IMR-90 (cell line): ENCODE measurements around the gene DNAJC3. TPM values are rescaled to one million over a fixed set of nuclear protein-coding genes. Genes with fewer than 3 reads are reported as not detected.

Experiments used
- ATAC-seq: fragments of 200-7000 bp; cut with Tn5 transposase; 2 replicates; pipeline ENCODE4 v1.9.1; 2020; ENCODE audit warnings: low read depth, mild to moderate bottlenecking, moderate library complexity
- BruUV-seq: library from RNA; stranded (reverse); fragments of 400-500 nt; replicated peaks from 2 replicates; lab custom pipeline; 2021; lab: Mats Ljungman, UMichigan
- CTCF ChIA-PET: fragments of 300-600 bp; formaldehyde crosslinking; extraction: SDS; loops from one replicate; lab custom pipeline; 2021; ENCODE audit warnings: antibody characterized with exemption; lab: Yijun Ruan, JAX
- POLR2A ChIA-PET: fragments of 300-600 bp; sonication (Branson Sonifier 250); formaldehyde crosslinking; loops from one replicate; lab custom pipeline; 2022; ENCODE audit warnings: antibody characterized with exemption; ENCODE audit not compliant: unreplicated experiment; lab: Charles Lee
- DNase-seq: peaks from one replicate; pipeline ENCODE4 v3.0.0; 2013
- H2AFZ ChIP-seq: replicated peaks from 2 replicates; pipeline ENCODE3; 2013; ENCODE audit warnings: low read length, mild to moderate bottlenecking; ENCODE audit not compliant: poor library complexity
- H2AK5ac ChIP-seq: 2 replicates; pipeline ENCODE4 v1.6.1; 2013; ENCODE audit warnings: low read depth, low read length, inconsistent platforms
- H2AK9ac ChIP-seq: replicated peaks from 2 replicates; pipeline ENCODE3; 2013; ENCODE audit warnings: mild to moderate bottlenecking, low read depth, low read length, moderate library complexity; ENCODE audit not compliant: poor library complexity
- H2BK120ac ChIP-seq: 2 replicates; pipeline ENCODE4 v1.6.1; 2013; ENCODE audit warnings: low read depth, low read length, inconsistent platforms
- H2BK15ac ChIP-seq: 3 replicates; pipeline ENCODE4 v1.6.1; 2013; ENCODE audit warnings: low read depth, low read length, inconsistent platforms
- H2BK20ac ChIP-seq: 2 replicates; pipeline ENCODE4 v1.6.1; 2013; ENCODE audit warnings: low read depth, mild to moderate bottlenecking, inconsistent platforms, low read length, moderate library complexity
- H2BK5ac ChIP-seq: 2 replicates; pipeline ENCODE4 v1.6.1; 2013; ENCODE audit warnings: mild to moderate bottlenecking, low read depth, low read length, inconsistent platforms; ENCODE audit not compliant: poor library complexity, severe bottlenecking
- H3K14ac ChIP-seq: replicated peaks from 2 replicates; pipeline ENCODE4 v1.6.1; 2013; ENCODE audit warnings: low read depth, low read length, inconsistent platforms
- H3K18ac ChIP-seq: 2 replicates; pipeline ENCODE4 v1.6.1; 2013; ENCODE audit warnings: low read depth, low read length, control low read depth
- H3K23ac ChIP-seq: 2 replicates; pipeline ENCODE4 v1.6.1; 2013; ENCODE audit warnings: low read depth, low read length, inconsistent platforms
- H3K27ac ChIP-seq: 2 replicates; pipeline ENCODE4 v1.5.1; 2013; ENCODE audit warnings: mild to moderate bottlenecking, control low read depth, low read length; ENCODE audit not compliant: insufficient read depth
- H3K27me3 ChIP-seq: 2 replicates; pipeline ENCODE4 v1.6.1; 2013; ENCODE audit warnings: low read length; ENCODE audit not compliant: control insufficient read depth, insufficient read depth
- H3K36me3 ChIP-seq: 2 replicates; pipeline ENCODE4 v1.6.1; 2013; ENCODE audit warnings: low read length, mixed read lengths; ENCODE audit not compliant: control insufficient read depth, insufficient read depth
- H3K4ac ChIP-seq: 2 replicates; pipeline ENCODE4 v1.6.1; 2013; ENCODE audit warnings: low read depth, low read length, inconsistent platforms
- H3K4me1 ChIP-seq: 2 replicates; pipeline ENCODE4 v1.6.1; 2013; ENCODE audit warnings: low read length, mixed read lengths; ENCODE audit not compliant: control insufficient read depth, insufficient read depth
- H3K4me2 ChIP-seq: 2 replicates; pipeline ENCODE4 v1.6.1; 2013; ENCODE audit warnings: low read depth, mild to moderate bottlenecking, control low read depth, low read length, moderate library complexity
- H3K4me3 ChIP-seq: 2 replicates; pipeline ENCODE4 v1.5.1; 2013; ENCODE audit warnings: low read depth, mild to moderate bottlenecking, control low read depth, low read length, moderate library complexity; ENCODE audit not compliant: insufficient read depth
- H3K56ac ChIP-seq: 2 replicates; pipeline ENCODE4 v1.6.1; 2013; ENCODE audit warnings: low read length, inconsistent platforms; ENCODE audit not compliant: insufficient read depth; ENCODE audit errors: extremely low read depth
- H3K79me1 ChIP-seq, 2 experiments: 2 replicates each; pipeline ENCODE4 v1.6.1; 2013; ENCODE audit warnings: low read length in 2 of 2, inconsistent platforms in 1 of 2, low read depth in 1 of 2
- H3K9ac ChIP-seq: 2 replicates; pipeline ENCODE4 v1.6.1; 2013; ENCODE audit warnings: low read depth, low read length, control low read depth
- H3K9me1 ChIP-seq: 2 replicates; pipeline ENCODE4 v1.6.1; 2013; ENCODE audit warnings: low read length, inconsistent platforms; ENCODE audit not compliant: insufficient read depth
- H3K9me3 ChIP-seq: 2 replicates; pipeline ENCODE4 v1.6.1; 2013; ENCODE audit warnings: low read length; ENCODE audit not compliant: control insufficient read depth, insufficient read depth
- H4K20me1 ChIP-seq: 2 replicates; pipeline ENCODE4 v1.6.1; 2013; ENCODE audit warnings: low read length, inconsistent platforms; ENCODE audit not compliant: insufficient read depth
- H4K5ac ChIP-seq: 2 replicates; pipeline ENCODE4 v1.6.1; 2013; ENCODE audit warnings: mild to moderate bottlenecking, low read depth, low read length, control low read depth
- H4K8ac ChIP-seq, 2 experiments: 2 replicates each; pipeline ENCODE4 v1.6.1; 2013; ENCODE audit warnings: low read depth in 2 of 2, low read length in 2 of 2, control low read depth in 1 of 2, inconsistent platforms in 1 of 2
- H4K91ac ChIP-seq: 2 replicates; pipeline ENCODE4 v1.6.1; 2013; ENCODE audit warnings: low read depth, low read length, inconsistent platforms; ENCODE audit not compliant: insufficient read depth
- CEBPB ChIP-seq: IDR thresholded peaks from 2 replicates; pipeline ENCODE4 v1.6.1; 2012; ENCODE audit warnings: low read depth, low read length, improper control_type of control experiment
- FOS ChIP-seq: fragments of 150-350 bp; IDR thresholded peaks from 2 replicates; pipeline ENCODE4 v1.6.1; 2016; ENCODE audit warnings: low read depth, low read length
- MAFK ChIP-seq: IDR thresholded peaks from 2 replicates; pipeline ENCODE4 v1.6.1; 2012; ENCODE audit warnings: low read depth, low read length, improper control_type of control experiment
- MAZ ChIP-seq: IDR thresholded peaks from 2 replicates; pipeline ENCODE4 v1.6.1; 2012; ENCODE audit warnings: low read depth, mild to moderate bottlenecking, low read length, improper control_type of control experiment, moderate library complexity, borderline replicate concordance
- MXI1 ChIP-seq: IDR thresholded peaks from 2 replicates; pipeline ENCODE4 v1.6.1; 2012; ENCODE audit warnings: low read depth, mild to moderate bottlenecking, low read length, moderate library complexity, borderline replicate concordance
- NFE2L2 ChIP-seq: fragments of 150-350 bp; IDR thresholded peaks from 2 replicates; pipeline ENCODE4 v1.6.1; 2016; ENCODE audit warnings: low read depth, mild to moderate bottlenecking, low read length
- RFX5 ChIP-seq: IDR thresholded peaks from 2 replicates; pipeline ENCODE4 v1.8.0; 2012; ENCODE audit warnings: low read depth, mild to moderate bottlenecking, low read length, moderate library complexity
- USF2 ChIP-seq: fragments of 150-350 bp; IDR thresholded peaks from 2 replicates; pipeline ENCODE4 v1.6.1; 2017; ENCODE audit warnings: mild to moderate bottlenecking, antibody characterized with exemption, low read length, low read depth
- WGBS, 2 experiments: methylation state at CpG; one replicate each; pipeline versions ENCODE4 v1.1.5 to v1.1.7; 2013; ENCODE audit warnings: missing lambda C conversion rate in 2 of 2; ENCODE audit not compliant: insufficient read length in 1 of 2; ENCODE audit errors: extremely low coverage in 2 of 2; 5-methylcytosine and 5-hydroxymethylcytosine counted together
- dilution Hi-C: fragments of 300-500 bp; cut with HindIII; formaldehyde crosslinking; loops from one replicate; pipeline ENCODE4 v1.14.3; 2018; ENCODE audit warnings: low sequenced_read_pairs; ENCODE audit not compliant: unreplicated experiment
- in situ Hi-C: fragments of 300-500 bp; cut with MboI; formaldehyde crosslinking; loops from 3 replicates; pipeline ENCODE4 v1.14.3; 2019; ENCODE audit warnings: low sequenced_read_pairs, inconsistent platforms, mixed read lengths
- intact Hi-C: fragments of 100-400 bp; cut with micrococcal nuclease; formaldehyde crosslinking; loops from 2 replicates; pipeline ENCODE4 v1.10.0; 2022
- polyA plus RNA-seq, 3 experiments: library from polyadenylated mRNA; depleted of rRNA; stranded (reverse); fragments of >200 nt; gene quantifications; 2 replicates each; pipeline ENCODE4 v1.2.3, GENCODE V29; 2012; ENCODE audit warnings: low replicate concordance in 1 of 3
- total RNA-seq: library from RNA; depleted of rRNA; stranded (reverse); fragments of >200 nt; gene quantifications from 2 replicates; pipeline ENCODE4 v1.2.3, GENCODE V29; 2012
- TF ChIP-seq, protein P1 (sequence below): fragments of 150-350 bp; IDR thresholded peaks from 2 replicates; pipeline ENCODE4 v1.6.1; 2016; ENCODE audit warnings: low read depth, mild to moderate bottlenecking, low read length, moderate library complexity, borderline replicate concordance
- TF ChIP-seq, protein P2 (sequence below): conservative IDR thresholded peaks from 2 replicates; pipeline ENCODE4 v1.5.1; 2012; ENCODE audit warnings: mild to moderate bottlenecking, low read depth, low read length, improper control_type of control experiment

The DNAJC3 gene
- total and polyA plus RNA-seq, 2 of the 4 experiments (the other 2 are of a cell fraction), result 10.7 to 28.5 TPM

GRCh38 chr13:95652821-95653220, 24.1 kb upstream of the DNAJC3 start:
- ChIA-PET CTCF (no interaction called here), POLR2A (no interaction called here)
- Histone ChIP-seq H2BK5ac (no peak overlapping the region), H2BK120ac (no peak overlapping the region), H2AK5ac (no peak overlapping the region), H3K56ac (no peak overlapping the region), H3K4ac (no peak overlapping the region), H3K4me1 (no peaks in the 10 kb centered on the region), H3K9me3 (no peaks in the 10 kb centered on the region), H2AK9ac (no peak overlapping the region), H3K14ac (no peak overlapping the region), H3K18ac (no peak overlapping the region), H2BK15ac (no peak overlapping the region), H3K23ac (no peak overlapping the region), H2AFZ (no peak overlapping the region), H3K36me3 (no peaks in the 10 kb centered on the region), H3K4me3 (no peak overlapping the region), H3K79me1 (no peaks in the 10 kb centered on the region), H4K5ac (no peak overlapping the region), H2BK20ac (no peak overlapping the region), H4K20me1 (no peaks in the 10 kb centered on the region), H3K27me3 (peaks cover 13% of the 10 kb centered on the region), H4K8ac (no peak overlapping the region), H3K4me2 (no peak overlapping the region), H3K9me1 (no peaks in the 10 kb centered on the region), H3K27ac (no peak overlapping the region), H3K9ac (no peak overlapping the region), H4K91ac (no peak overlapping the region)
- intact Hi-C loops, result no loop called here
- WGBS, 2 experiments, result no CpG with 5 or more reads among the region's 3 CpGs
- dilution Hi-C loops, result no loop called here
- DNase-seq (no peak), ATAC-seq (no peak)
- in situ Hi-C loops, result no loop called here
- BruUV-seq, result no TSS peak
- no peak for TF ChIP-seq FOS
- no peak for TF ChIP-seq USF2
- TF ChIP-seq, protein P1, sequence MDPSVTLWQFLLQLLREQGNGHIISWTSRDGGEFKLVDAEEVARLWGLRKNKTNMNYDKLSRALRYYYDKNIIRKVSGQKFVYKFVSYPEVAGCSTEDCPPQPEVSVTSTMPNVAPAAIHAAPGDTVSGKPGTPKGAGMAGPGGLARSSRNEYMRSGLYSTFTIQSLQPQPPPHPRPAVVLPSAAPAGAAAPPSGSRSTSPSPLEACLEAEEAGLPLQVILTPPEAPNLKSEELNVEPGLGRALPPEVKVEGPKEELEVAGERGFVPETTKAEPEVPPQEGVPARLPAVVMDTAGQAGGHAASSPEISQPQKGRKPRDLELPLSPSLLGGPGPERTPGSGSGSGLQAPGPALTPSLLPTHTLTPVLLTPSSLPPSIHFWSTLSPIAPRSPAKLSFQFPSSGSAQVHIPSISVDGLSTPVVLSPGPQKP, result no peak
- no peak for TF ChIP-seq CEBPB
- TF ChIP-seq MXI1, result no peak
- TF ChIP-seq MAFK, result no peak
- no peak for TF ChIP-seq MAZ
- TF ChIP-seq, protein P2, sequence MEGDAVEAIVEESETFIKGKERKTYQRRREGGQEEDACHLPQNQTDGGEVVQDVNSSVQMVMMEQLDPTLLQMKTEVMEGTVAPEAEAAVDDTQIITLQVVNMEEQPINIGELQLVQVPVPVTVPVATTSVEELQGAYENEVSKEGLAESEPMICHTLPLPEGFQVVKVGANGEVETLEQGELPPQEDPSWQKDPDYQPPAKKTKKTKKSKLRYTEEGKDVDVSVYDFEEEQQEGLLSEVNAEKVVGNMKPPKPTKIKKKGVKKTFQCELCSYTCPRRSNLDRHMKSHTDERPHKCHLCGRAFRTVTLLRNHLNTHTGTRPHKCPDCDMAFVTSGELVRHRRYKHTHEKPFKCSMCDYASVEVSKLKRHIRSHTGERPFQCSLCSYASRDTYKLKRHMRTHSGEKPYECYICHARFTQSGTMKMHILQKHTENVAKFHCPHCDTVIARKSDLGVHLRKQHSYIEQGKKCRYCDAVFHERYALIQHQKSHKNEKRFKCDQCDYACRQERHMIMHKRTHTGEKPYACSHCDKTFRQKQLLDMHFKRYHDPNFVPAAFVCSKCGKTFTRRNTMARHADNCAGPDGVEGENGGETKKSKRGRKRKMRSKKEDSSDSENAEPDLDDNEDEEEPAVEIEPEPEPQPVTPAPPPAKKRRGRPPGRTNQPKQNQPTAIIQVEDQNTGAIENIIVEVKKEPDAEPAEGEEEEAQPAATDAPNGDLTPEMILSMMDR, result no peak
- TF ChIP-seq RFX5, result no peak
- no peak for TF ChIP-seq NFE2L2
